NCI-H1417 (cell line): ENCODE data around the gene ZNF774.
"Not testable (repeated sequence)": the region's sequence is repeated elsewhere in the genome, so short reads cannot be mapped to it uniquely, and the experiment has no call there.

Source experiments
- DNase-seq, 3 experiments: peaks; one replicate each; lab custom pipeline; 2025; lab: John Stamatoyannopoulos, UW

Gene ZNF774

GRCh38 chr15:90388462-90389380 lies 36.6 kb downstream of the ZNF774 start:
- DNase-seq = peak in 2 of 3 experiments; percentile 13 to 81

- DNase-seq = no peak
These were observed 37.4 kb downstream of the ZNF774 start for GRCh38 chr15:90389513-90389912.

GRCh38 chr15:90393040-90393439 lies 41.0 kb downstream of the ZNF774 start:
- no peak for DNase-seq

- no peak for DNase-seq
These were observed 42.0 kb downstream of the ZNF774 start for GRCh38 chr15:90394074-90394473.

GRCh38 chr15:90394748-90395442 lies 42.8 kb downstream of the ZNF774 start:
- no peak for DNase-seq

- DNase-seq = no peak
These were observed 44.2 kb downstream of the ZNF774 start for GRCh38 chr15:90396321-90396720.

GRCh38 chr15:90400005-90400758 lies 48.1 kb downstream of the ZNF774 start:
- peak in 1 of 3 experiments; percentile 66 for DNase-seq

GRCh38 chr15:90400759-90401314 lies 48.8 kb downstream of the ZNF774 start:
- DNase-seq = peak; percentile 71 to 91 (median 84)

GRCh38 chr15:90401495-90401894 lies 49.4 kb downstream of the ZNF774 start:
- peak in 1 of 3 experiments; percentile 52 for DNase-seq

- peak in 1 of 3 experiments; percentile 58 for DNase-seq
These were observed 50.1 kb downstream of the ZNF774 start for GRCh38 chr15:90402223-90402622.

- no peak for DNase-seq
These were observed 50.7 kb downstream of the ZNF774 start for GRCh38 chr15:90402767-90403166.

- DNase-seq = no peak
These were observed 53.0 kb downstream of the ZNF774 start for GRCh38 chr15:90405055-90405607.

GRCh38 chr15:90407336-90407735 lies 55.3 kb downstream of the ZNF774 start:
- DNase-seq = no peak

- DNase-seq = no peak
These were observed 55.8 kb downstream of the ZNF774 start for GRCh38 chr15:90407871-90408317.

- no peak for DNase-seq
These were observed 56.6 kb downstream of the ZNF774 start for GRCh38 chr15:90408657-90409056.

- not testable (repeated sequence) for DNase-seq
These were observed 57.5 kb downstream of the ZNF774 start for GRCh38 chr15:90409587-90409986.

GRCh38 chr15:90410316-90410715 lies 58.2 kb downstream of the ZNF774 start:
- not testable (repeated sequence) for DNase-seq

GRCh38 chr15:90411176-90411575 lies 59.1 kb downstream of the ZNF774 start:
- no peak for DNase-seq
